Bronchial epithelial cell (primary cell): ENCODE results near the gene ANKRD26. TPM values are rescaled to one million over a fixed set of nuclear protein-coding genes. Genes with fewer than 3 reads are reported as not detected.
"Not testable (repeated sequence)": the region's sequence is repeated elsewhere in the genome, so short reads cannot be mapped to it uniquely, and the experiment has no call there.

Experiments used
- DNase-seq: peaks from one replicate; pipeline ENCODE4 v3.0.0-alpha.2; 2010; ENCODE audit warnings: low read depth
- FAIRE-seq: peaks from 2 replicates; lab custom pipeline; 2011; peaks lifted over from hg19 to GRCh38; lab: Jason Lieb, UNC
- H3K27me3 ChIP-seq: 2 replicates; pipeline ENCODE4 v1.5.1; 2011; ENCODE audit warnings: low read length; ENCODE audit not compliant: control insufficient read depth, insufficient read depth
- H3K36me3 ChIP-seq: 2 replicates; pipeline ENCODE4 v1.5.1; 2011; ENCODE audit warnings: low read length; ENCODE audit not compliant: control insufficient read depth, insufficient read depth
- H3K4me3 ChIP-seq: 2 replicates; pipeline ENCODE4 v1.5.1; 2011; ENCODE audit warnings: mild to moderate bottlenecking, low read depth, low read length, control low read depth
- total RNA-seq: library from RNA; depleted of rRNA; stranded (reverse); fragments of >200 nt; gene quantifications from 2 replicates; pipeline ENCODE4 v1.2.1, GENCODE V29; 2014
- TF ChIP-seq, protein P1 (sequence below): IDR thresholded peaks from 2 replicates; pipeline ENCODE4 v1.5.1; 2011; ENCODE audit warnings: mild to moderate bottlenecking, moderate library complexity, low read length, control low read depth, inconsistent platforms; ENCODE audit not compliant: insufficient read depth, severe bottlenecking

ANKRD26 gene
- total RNA-seq, 1 donor from 2014 or later = 2.9 TPM

DNA sequence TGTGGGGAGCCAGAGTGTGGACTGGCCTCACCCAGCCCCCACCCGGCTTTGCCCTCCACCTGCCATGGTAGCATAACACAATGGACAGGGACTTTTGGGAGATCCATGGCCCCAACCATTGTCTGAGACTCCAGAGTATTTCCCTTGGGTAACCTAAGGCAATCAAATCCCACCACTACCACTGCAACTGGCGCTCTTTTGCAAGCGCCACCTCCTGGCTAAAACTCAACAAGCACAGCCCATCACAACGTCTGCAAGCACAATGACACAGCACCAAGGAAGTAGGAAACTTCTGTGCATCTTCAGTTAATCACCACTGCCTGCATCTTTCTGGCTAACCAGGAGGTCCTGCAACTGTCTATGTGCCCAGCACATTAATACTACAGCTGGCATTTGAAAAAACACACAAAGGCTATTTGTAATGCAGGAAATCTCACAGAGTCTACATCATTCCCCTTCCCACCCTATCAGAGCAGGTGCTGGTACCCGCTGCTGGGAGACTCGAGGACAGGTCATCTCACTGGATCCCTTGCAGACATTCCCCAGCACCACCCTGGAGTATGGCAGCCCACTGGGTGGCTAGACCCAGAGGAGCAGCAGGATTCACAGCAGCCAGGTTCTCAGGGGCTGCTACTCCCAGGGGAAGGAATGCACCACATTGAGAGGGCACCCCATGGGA, 27.7 kb downstream of the ANKRD26 start:
- H3K27me3 ChIP-seq = no peaks in the 10 kb centered on the region
- H3K4me3 ChIP-seq = no peak overlapping the region
- DNase-seq (no peak), FAIRE-seq (peak; percentile 90)
- H3K36me3 ChIP-seq = peaks cover 2% of the 10 kb centered on the region
- TF ChIP-seq, protein P1, sequence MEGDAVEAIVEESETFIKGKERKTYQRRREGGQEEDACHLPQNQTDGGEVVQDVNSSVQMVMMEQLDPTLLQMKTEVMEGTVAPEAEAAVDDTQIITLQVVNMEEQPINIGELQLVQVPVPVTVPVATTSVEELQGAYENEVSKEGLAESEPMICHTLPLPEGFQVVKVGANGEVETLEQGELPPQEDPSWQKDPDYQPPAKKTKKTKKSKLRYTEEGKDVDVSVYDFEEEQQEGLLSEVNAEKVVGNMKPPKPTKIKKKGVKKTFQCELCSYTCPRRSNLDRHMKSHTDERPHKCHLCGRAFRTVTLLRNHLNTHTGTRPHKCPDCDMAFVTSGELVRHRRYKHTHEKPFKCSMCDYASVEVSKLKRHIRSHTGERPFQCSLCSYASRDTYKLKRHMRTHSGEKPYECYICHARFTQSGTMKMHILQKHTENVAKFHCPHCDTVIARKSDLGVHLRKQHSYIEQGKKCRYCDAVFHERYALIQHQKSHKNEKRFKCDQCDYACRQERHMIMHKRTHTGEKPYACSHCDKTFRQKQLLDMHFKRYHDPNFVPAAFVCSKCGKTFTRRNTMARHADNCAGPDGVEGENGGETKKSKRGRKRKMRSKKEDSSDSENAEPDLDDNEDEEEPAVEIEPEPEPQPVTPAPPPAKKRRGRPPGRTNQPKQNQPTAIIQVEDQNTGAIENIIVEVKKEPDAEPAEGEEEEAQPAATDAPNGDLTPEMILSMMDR = no peak

DNA sequence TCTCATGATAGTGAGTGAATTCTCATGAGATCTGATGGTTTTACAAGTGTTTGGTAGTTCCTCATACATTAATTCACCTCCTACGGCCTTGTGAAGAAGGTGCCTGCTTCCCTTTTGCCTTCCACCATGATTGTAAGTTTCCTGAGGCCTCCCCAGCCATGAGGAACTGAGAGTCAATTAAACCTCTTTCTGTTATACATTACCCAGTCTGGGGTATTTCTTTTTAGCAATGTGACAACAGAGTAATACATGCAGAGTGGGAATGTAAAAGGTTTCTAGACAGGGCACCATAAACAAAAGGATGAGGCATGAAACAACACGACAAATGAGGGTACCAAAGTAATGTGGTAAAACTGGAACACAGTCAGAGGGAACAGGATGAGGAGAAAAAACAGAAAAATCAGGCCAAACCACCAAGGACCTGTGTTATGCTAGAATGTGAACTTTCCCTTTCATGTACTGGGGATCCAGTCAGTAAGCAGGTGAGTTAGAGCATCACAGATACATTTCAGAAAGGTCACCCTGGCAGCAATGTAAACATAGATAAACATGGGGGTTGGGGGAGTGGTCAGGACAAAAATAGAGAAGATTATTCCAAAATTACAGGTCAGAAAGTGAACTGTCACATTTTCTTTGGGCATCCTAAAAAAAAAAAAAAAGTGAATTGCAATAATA, 31.9 kb downstream of the ANKRD26 start:
- Histone ChIP-seq H3K36me3 (peaks cover 2% of the 10 kb centered on the region), H3K4me3 (no peak overlapping the region), H3K27me3 (no peaks in the 10 kb centered on the region)
- FAIRE-seq (no peak), DNase-seq (no peak)
- TF ChIP-seq, protein P1 = no peak

DNA sequence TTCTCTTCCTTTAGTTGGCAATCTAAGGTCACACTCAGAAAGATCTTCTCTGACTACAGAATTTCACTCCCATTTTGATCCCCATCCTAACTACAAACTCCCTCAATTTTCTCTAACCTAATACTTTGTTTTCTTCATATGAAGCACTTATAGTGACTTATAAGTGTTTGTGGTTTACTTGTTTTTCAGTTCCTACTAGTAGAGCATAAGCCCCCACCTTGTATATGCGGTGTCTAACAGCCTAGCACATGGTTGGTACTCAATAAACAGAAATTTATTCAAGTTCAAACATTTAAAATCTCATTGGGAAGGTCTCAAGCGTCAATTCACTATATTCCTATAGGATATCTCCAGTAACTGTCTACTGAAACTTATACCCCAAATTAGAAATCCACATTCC, 35.2 kb downstream of the ANKRD26 start:
- Histone ChIP-seq H3K36me3 (no peaks in the 10 kb centered on the region), H3K4me3 (no peak overlapping the region), H3K27me3 (no peaks in the 10 kb centered on the region)
- TF ChIP-seq, protein P1 = no peak
- FAIRE-seq = no peak
- DNase-seq = no peak

DNA sequence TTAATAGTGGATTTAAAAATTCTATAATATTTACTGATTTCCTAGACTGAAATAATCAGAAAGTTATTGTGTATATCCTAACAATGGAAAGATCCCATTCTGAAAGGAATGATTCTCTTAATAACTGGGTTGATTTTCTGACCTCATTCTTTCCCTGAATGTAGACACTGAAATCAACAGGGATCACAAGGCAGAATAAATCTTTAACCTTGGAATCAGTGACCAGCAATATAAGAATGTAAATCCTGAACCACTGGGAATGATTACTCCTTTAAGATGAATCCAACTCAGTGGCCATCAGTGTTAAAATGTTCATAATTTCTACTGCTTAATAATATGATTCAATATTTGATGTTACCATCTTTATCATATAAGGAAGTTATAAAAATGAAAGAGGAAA, 47.6 kb downstream of the ANKRD26 start:
- FAIRE-seq = no peak
- no peak for DNase-seq
- TF ChIP-seq, protein P1 = no peak
- Histone ChIP-seq H3K36me3 (no peaks in the 10 kb centered on the region), H3K4me3 (no peak overlapping the region), H3K27me3 (no peaks in the 10 kb centered on the region)

DNA sequence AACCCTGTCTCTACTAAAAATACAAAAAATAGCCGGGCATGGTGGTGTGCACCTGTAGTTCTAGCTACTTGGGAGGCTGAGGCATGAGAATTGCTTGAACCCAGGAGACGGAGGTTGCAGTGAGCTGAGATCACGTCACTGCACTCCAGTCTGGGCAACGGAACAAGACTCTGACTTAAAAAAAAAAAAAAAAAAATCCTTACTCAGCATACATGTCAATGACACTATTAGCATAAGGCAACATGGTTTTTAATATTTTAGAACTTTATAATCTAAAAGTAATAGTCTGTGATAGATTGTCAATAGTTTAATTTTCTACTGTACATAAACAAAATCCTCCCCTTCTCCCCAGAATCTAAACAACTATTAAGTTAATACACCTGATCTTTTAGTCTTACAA, 55.0 kb downstream of the ANKRD26 start:
- FAIRE-seq, DNase-seq, H3K27me3 ChIP-seq, H3K4me3 ChIP-seq, H3K36me3 ChIP-seq: not testable (repeated sequence)

DNA sequence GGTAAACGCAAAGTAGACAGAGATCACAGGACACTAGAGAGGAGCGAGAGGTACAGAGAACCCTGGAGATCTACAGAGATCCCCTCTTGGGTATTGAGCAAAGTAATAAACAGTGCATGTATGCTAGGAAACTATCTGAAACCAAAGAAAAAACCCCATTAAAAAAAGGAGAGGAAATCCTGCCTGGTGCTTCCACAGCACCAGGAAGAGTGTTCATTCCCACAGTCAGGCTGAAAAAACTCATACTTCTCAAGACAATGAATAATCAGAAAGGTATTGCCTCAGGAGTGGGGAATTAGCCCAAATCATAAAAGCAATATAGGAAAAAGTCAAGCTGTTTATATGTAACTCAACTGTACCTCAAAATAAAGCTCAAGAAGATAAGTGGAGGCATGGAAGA, 59.1 kb downstream of the ANKRD26 start:
- no peak for FAIRE-seq

More for the DNA sequence above, 59.1 kb downstream of the ANKRD26 start:
- no peak for DNase-seq
- TF ChIP-seq, protein P1 = no peak
- peaks cover 1% of the 10 kb centered on the region for H3K36me3 ChIP-seq
- H3K4me3 ChIP-seq = no peak overlapping the region
- no peaks in the 10 kb centered on the region for H3K27me3 ChIP-seq
